PFSK-1 (cell line): ENCODE data around the gene LMNTD1.

Experiments
- FOXP2 ChIP-seq: optimal IDR thresholded peaks from 2 replicates; pipeline ENCODE3; 2011; ENCODE audit warnings: borderline replicate concordance, control low read depth, inconsistent platforms; ENCODE audit not compliant: insufficient read depth; ENCODE audit errors: extremely low read length, extremely low read depth
- POLR2AphosphoS5 ChIP-seq: IDR thresholded peaks from 2 replicates; pipeline ENCODE4 v1.6.1; 2012; ENCODE audit warnings: low read depth, mild to moderate bottlenecking, control low read depth, low read length, moderate library complexity
- REST ChIP-seq, 2 experiments: IDR thresholded peaks; 2 replicates each; pipeline versions ENCODE4 v1.6.1 to v1.8.0; 2011 to 2012; ENCODE audit warnings: low read depth in 2 of 2, low read length in 2 of 2, control low read depth in 1 of 2, inconsistent platforms in 1 of 2, mild to moderate bottlenecking in 1 of 2, moderate library complexity in 1 of 2; ENCODE audit not compliant: insufficient read depth in 1 of 2
- SIN3A ChIP-seq: IDR thresholded peaks from 2 replicates; pipeline ENCODE4 v1.6.1; 2012; ENCODE audit warnings: mild to moderate bottlenecking, low read length, moderate library complexity, borderline replicate concordance; ENCODE audit not compliant: insufficient read depth
- TAF1 ChIP-seq: IDR thresholded peaks from 2 replicates; pipeline ENCODE4 v1.6.1; 2012; ENCODE audit warnings: low read length, control low read depth, borderline replicate concordance; ENCODE audit not compliant: insufficient read depth

Gene LMNTD1

GRCh38 chr12:25472453-25472852 lies 80.6 kb downstream of the LMNTD1 start:
- TF ChIP-seq FOXP2 (no peak), REST (IDR thresholded peaks at IDR 0.05; ENCODE audit: insufficient read depth in 1 of 2, low read depth in 2 of 2, low read length in 2 of 2) (no peak), TAF1 (no peak), SIN3A (no peak), POLR2AphosphoS5 (no peak)

GRCh38 chr12:25469861-25470260 lies 83.2 kb downstream of the LMNTD1 start:
- no peak for TF ChIP-seq REST (IDR thresholded peaks at IDR 0.05; ENCODE audit: insufficient read depth in 1 of 2, low read depth in 2 of 2, low read length in 2 of 2)
- no peak for TF ChIP-seq POLR2AphosphoS5
- TF ChIP-seq FOXP2: no peak

- TF ChIP-seq FOXP2: no peak
- TF ChIP-seq SIN3A: no peak
- TF ChIP-seq TAF1: no peak
- no peak for TF ChIP-seq REST (IDR thresholded peaks at IDR 0.05; ENCODE audit: insufficient read depth in 1 of 2, low read depth in 2 of 2, low read length in 2 of 2)
- TF ChIP-seq POLR2AphosphoS5: no peak
Measured at GRCh38 chr12:25469368-25469767, 83.7 kb downstream of the LMNTD1 start.

- TF ChIP-seq SIN3A (no peak), TAF1 (no peak), FOXP2 (no peak), POLR2AphosphoS5 (no peak), REST (IDR thresholded peaks at IDR 0.05; ENCODE audit: insufficient read depth in 1 of 2, low read depth in 2 of 2, low read length in 2 of 2) (no peak)
Measured at GRCh38 chr12:25463521-25463920, 89.6 kb downstream of the LMNTD1 start.

GRCh38 chr12:25463005-25463404 lies 90.1 kb downstream of the LMNTD1 start:
- TF ChIP-seq FOXP2 (no peak), SIN3A (no peak), POLR2AphosphoS5 (no peak), REST (IDR thresholded peaks at IDR 0.05; ENCODE audit: insufficient read depth in 1 of 2, low read depth in 2 of 2, low read length in 2 of 2) (no peak), TAF1 (no peak)
